HepG2 (cell line): Measurements from ENCODE around the gene SLC50A1. TPM values are rescaled to one million over a fixed set of nuclear protein-coding genes. Genes with fewer than 3 reads are reported as not detected.

ENCODE experiments used
- ATAC-seq: fragments of 200-7000 bp; cut with Tn5 transposase; 3 replicates; pipeline ENCODE4 v1.9.1; 2020; ENCODE audit warnings: mild to moderate bottlenecking, moderate library complexity
- BruUV-seq: library from RNA; stranded (reverse); fragments of 400-500 nt; replicated peaks from 2 replicates; lab custom pipeline; 2021; lab: Mats Ljungman, UMichigan
- CTCF ChIA-PET: fragments of 300-600 bp; formaldehyde crosslinking; extraction: SDS; loops from one replicate; lab custom pipeline; 2021; ENCODE audit warnings: low total read pairs, inconsistent platforms, low intra/inter-chr PET ratio; lab: Yijun Ruan, JAX
- POLR2A ChIA-PET: fragments of 350-600 bp; sonication (Branson Sonifier 250); formaldehyde crosslinking; loops from one replicate; lab custom pipeline; 2020; ENCODE audit warnings: antibody characterized with exemption, inconsistent platforms; lab: Yijun Ruan, JAX
- DNase-seq: peaks from one replicate; pipeline ENCODE4 v3.0.0-alpha.2; 2015; ENCODE audit warnings: low spot score
- FAIRE-seq: peaks from 3 replicates; lab custom pipeline; 2011; peaks lifted over from hg19 to GRCh38; lab: Jason Lieb, UNC
- H2AFZ ChIP-seq: one replicate; pipeline ENCODE4 v1.6.1; 2011; ENCODE audit warnings: low read length, inconsistent platforms
- H3K27ac ChIP-seq: fragments of 300-600 bp; 3 replicates; pipeline ENCODE4 v1.8.0; 2011; ENCODE audit warnings: mixed run types, mild to moderate bottlenecking, mixed read lengths, low read length, inconsistent platforms; ENCODE audit not compliant: insufficient read depth; ENCODE audit errors: extremely low read length
- H3K27me3 ChIP-seq, 2 experiments: fragments of 200-600 bp in 1 of 2; 2 replicates in 1 of 2; 3 replicates in 1 of 2; pipeline versions ENCODE4 v1.6.0 to v1.8.0; 2011; ENCODE audit warnings: low read length in 2 of 2, mild to moderate bottlenecking in 2 of 2, moderate library complexity in 2 of 2, inconsistent platforms in 1 of 2; ENCODE audit not compliant: insufficient read depth in 2 of 2, control insufficient read depth in 1 of 2
- H3K36me3 ChIP-seq, 2 experiments: fragments of 200-600 bp in 1 of 2; replicated peaks in 1 of 2; 2 replicates in 1 of 2; 3 replicates in 1 of 2; pipeline versions ENCODE4 v1.5.1 to v1.8.0; 2011; ENCODE audit warnings: low read length in 2 of 2, inconsistent platforms in 1 of 2; ENCODE audit not compliant: insufficient read depth in 2 of 2, control insufficient read depth in 1 of 2
- H3K4me1 ChIP-seq: 2 replicates; pipeline ENCODE4 v1.5.1; 2012; ENCODE audit warnings: low read length, inconsistent platforms; ENCODE audit not compliant: insufficient read depth
- H3K4me2 ChIP-seq: 2 replicates; pipeline ENCODE4 v1.6.0; 2011; ENCODE audit warnings: low read depth, low read length, inconsistent platforms
- H3K4me3 ChIP-seq, 3 experiments: fragments of 200-600 bp in 1 of 3; sonication (generic), shearing (Covaris generic) in 1 of 3; replicated peaks in 1 of 3; 2 replicates each; pipeline ENCODE4 v1.5.1; 2011 to 2016; ENCODE audit warnings: low read length in 3 of 3, inconsistent platforms in 2 of 3, low read depth in 2 of 3, mild to moderate bottlenecking in 2 of 3, control low read depth in 1 of 3, mixed read lengths in 1 of 3; ENCODE audit not compliant: insufficient read depth in 1 of 3
- H3K79me2 ChIP-seq: one replicate; pipeline ENCODE4 v1.6.1; 2011; ENCODE audit warnings: low read length, inconsistent platforms; ENCODE audit not compliant: insufficient read depth
- H3K9ac ChIP-seq: 2 replicates; pipeline ENCODE4 v1.6.0; 2011; ENCODE audit warnings: mild to moderate bottlenecking, low read depth, low read length, inconsistent platforms; ENCODE audit not compliant: insufficient read depth
- H3K9me3 ChIP-seq: 2 replicates; pipeline ENCODE4 v1.5.1; 2012; ENCODE audit warnings: mild to moderate bottlenecking, low read length
- H4K20me1 ChIP-seq: 2 replicates; pipeline ENCODE4 v1.6.0; 2011; ENCODE audit warnings: inconsistent platforms, mild to moderate bottlenecking, low read length, moderate library complexity; ENCODE audit not compliant: insufficient read depth
- ATF7-NPFF ChIP-seq: sonication (generic); formaldehyde crosslinking; IDR thresholded peaks from 2 replicates; pipeline ENCODE4 v1.8.1; 2023; ENCODE audit warnings: mild to moderate bottlenecking, low read depth, missing genetic modification reagents, moderate library complexity
- DNMT1 ChIP-seq: sonication (generic); formaldehyde crosslinking; IDR thresholded peaks from 2 replicates; pipeline ENCODE4 v1.5.1; 2020; ENCODE audit warnings: mild to moderate bottlenecking, missing genetic modification reagents
- ERF ChIP-seq: IDR thresholded peaks from 2 replicates; pipeline ENCODE4 v1.6.1; 2018; ENCODE audit warnings: missing biosample characterization, missing genetic modification reagents
- HNRNPK ChIP-seq: fragments of 200-400 bp; formaldehyde crosslinking; IDR thresholded peaks from 2 replicates; pipeline ENCODE4 v1.6.1; 2018; ENCODE audit warnings: low read length, low read depth, moderate library complexity, mild to moderate bottlenecking; ENCODE audit not compliant: poor library complexity, severe bottlenecking
- SRSF9 ChIP-seq: fragments of 200-400 bp; formaldehyde crosslinking; IDR thresholded peaks from 2 replicates; pipeline ENCODE4 v1.6.1; 2018; ENCODE audit warnings: borderline replicate concordance, mild to moderate bottlenecking, low read depth, low read length; ENCODE audit not compliant: insufficient read depth, poor library complexity, severe bottlenecking
- ZFP37 ChIP-seq: sonication (generic); formaldehyde crosslinking; IDR thresholded peaks from 2 replicates; pipeline ENCODE4 v1.4.0; 2020; ENCODE audit warnings: missing genetic modification reagents, borderline replicate concordance
- ZNF205 ChIP-seq: IDR thresholded peaks from 2 replicates; pipeline ENCODE4 v1.6.1; 2018; ENCODE audit warnings: missing biosample characterization, missing genetic modification reagents
- WGBS: methylation state at CpG from one replicate; pipeline ENCODE4 v1.1.6; 2017; ENCODE audit warnings: low lambda C conversion rate; 5-methylcytosine and 5-hydroxymethylcytosine counted together
- in situ Hi-C: cut with HindIII; loops from 2 replicates; pipeline ENCODE4 v1.10.0; 2017; ENCODE audit warnings: low pct_unique_long_range_greater_than_20kb; ENCODE audit not compliant: extremely low pct_ligation_motif_present
- intact Hi-C: fragments of 100-400 bp; cut with micrococcal nuclease; formaldehyde crosslinking; loops from one replicate; pipeline ENCODE4 v1.10.0; 2022; ENCODE audit not compliant: unreplicated experiment
- polyA plus RNA-seq, 8 experiments: library from polyadenylated mRNA; depleted of rRNA in 3 of 8; stranded (reverse) in 7 of 8; unstranded in 1 of 8; fragments of >200 nt; fragmentation: Illumina TruSeq in 4 of 8; extraction: Trizol in 4 of 8; gene quantifications; 2 replicates each; pipeline versions ENCODE4 v1.2.1 to v1.2.3, GENCODE V29; 2011 to 2016; ENCODE audit warnings: low read depth in 4 of 8, missing spikeins in 1 of 8, mixed read lengths in 1 of 8; ENCODE audit not compliant: insufficient read depth in 1 of 8
- total RNA-seq, 5 experiments: library from RNA; depleted of rRNA; stranded (reverse); fragments of >200 nt; fragmentation: Illumina TruSeq; extraction: Trizol; gene quantifications; 2 replicates each; pipeline ENCODE4 v1.2.3, GENCODE V29; 2016; ENCODE audit warnings: low read depth in 1 of 5

The SLC50A1 gene
- total and polyA plus RNA-seq, 2 of the 13 experiments (the other 11 are each of a cell fraction or from before 2014, with no cell fraction given) = 22.5 to 46.8 TPM

GRCh38 chr1:155113450-155113980, 22.1 kb upstream of the SLC50A1 start:
- no peaks in the 10 kb centered on the region for H4K20me1 ChIP-seq
- DNase-seq = no peak
- ATAC-seq = no peak
- peaks cover 23% of the 10 kb centered on the region for H3K4me1 ChIP-seq
- no peak overlapping the region for H3K27ac ChIP-seq
- no peaks in the 10 kb centered on the region for H3K36me3 ChIP-seq
- TF ChIP-seq SRSF9 (no peak), ZFP37 (CRISPR knock-in tag) (no peak), ATF7-NPFF (CRISPR knock-in tag) (no peak)
- WGBS = 40% methylated on average over 5 of the region's 5 CpGs
- FAIRE-seq = no peak
- intact Hi-C loops (loop anchor here (5.0 kb wide), 1 partner anchor 404 kb away; no protein-coding TSS in a partner anchor), in situ Hi-C loops (no loop called here)
- peaks cover 0 to 7% of the 10 kb centered on the region in 2 experiments; a peak in 1 of 5 replicates for H3K27me3 ChIP-seq
- ChIA-PET POLR2A (interaction anchor here (3.4 kb wide), 1 partner anchor 12 kb away, joined by 18 read pairs; no protein-coding TSS in a partner anchor), CTCF (interaction anchor here (2.7 kb wide), 1 partner anchor 54 kb away, joined by 14 read pairs; no protein-coding TSS in a partner anchor)
- H3K4me2 ChIP-seq = no peak overlapping the region
- H3K4me3 ChIP-seq = no peak overlapping the region
- no peak overlapping the region for H3K9ac ChIP-seq
- no peaks in the 10 kb centered on the region for H3K79me2 ChIP-seq
- no peak overlapping the region for H2AFZ ChIP-seq
- no TSS peak for BruUV-seq
- no peaks in the 10 kb centered on the region for H3K9me3 ChIP-seq

GRCh38 chr1:155116113-155116764, 19.4 kb upstream of the SLC50A1 start:
- no TSS peak for BruUV-seq
- no peak overlapping the region for H3K9ac ChIP-seq
- no peaks in the 10 kb centered on the region for H3K36me3 ChIP-seq
- FAIRE-seq (no peak), ATAC-seq (no peak), DNase-seq (no peak)
- no peak overlapping the region for H3K4me3 ChIP-seq
- H3K79me2 ChIP-seq = no peaks in the 10 kb centered on the region
- intact Hi-C loops = no loop called here
- WGBS = 31% methylated on average over 5 of the region's 5 CpGs
- H4K20me1 ChIP-seq = no peaks in the 10 kb centered on the region
- peaks cover 29% of the 10 kb centered on the region for H3K4me1 ChIP-seq
- H3K27ac ChIP-seq = no peak overlapping the region
- H3K27me3 ChIP-seq = peaks cover 0 to 7% of the 10 kb centered on the region in 2 experiments; a peak in 1 of 5 replicates
- ChIA-PET POLR2A (interaction anchor here (3.4 kb wide), 1 partner anchor 9 kb away, joined by 18 read pairs; no protein-coding TSS in a partner anchor), CTCF (no interaction called here)
- no peaks in the 10 kb centered on the region for H3K9me3 ChIP-seq
- no peak overlapping the region for H2AFZ ChIP-seq
- no peak overlapping the region for H3K4me2 ChIP-seq
- in situ Hi-C loops = no loop called here
- TF ChIP-seq ERF (CRISPR knock-in tag) (no peak), DNMT1 (no peak), ZNF205 (CRISPR knock-in tag) (no peak), HNRNPK (no peak)
